MM.1S (cell line): Measurements from ENCODE around the gene CARMIL1.

Source experiments
- DNase-seq: peaks from one replicate; pipeline ENCODE4 v3.0.0-alpha.2; 2015
- H2AFZ ChIP-seq: fragments of 300-600 bp; sonication (generic); 2 replicates; pipeline ENCODE4 v1.6.0; 2016; ENCODE audit warnings: antibody characterized with exemption, low read length
- H3F3A ChIP-seq: fragments of 300-600 bp; sonication (generic); 2 replicates; pipeline ENCODE4 v1.6.1; 2016; ENCODE audit warnings: mild to moderate bottlenecking, antibody characterized with exemption, low read length, moderate library complexity, mixed read lengths; ENCODE audit not compliant: insufficient read depth
- H3K27ac ChIP-seq: fragments of 300-600 bp; sonication (generic); 2 replicates; pipeline ENCODE4 v1.5.1; 2016; ENCODE audit warnings: mild to moderate bottlenecking, low read length
- H3K27me3 ChIP-seq: fragments of 300-600 bp; sonication (generic); replicated peaks from 2 replicates; pipeline ENCODE4 v1.6.0; 2016; ENCODE audit warnings: low read length; ENCODE audit not compliant: insufficient read depth
- H3K36me3 ChIP-seq: fragments of 300-600 bp; sonication (generic); replicated peaks from 2 replicates; pipeline ENCODE4 v1.6.1; 2016; ENCODE audit warnings: mild to moderate bottlenecking, low read length, mixed read lengths; ENCODE audit not compliant: insufficient read depth
- H3K4me1 ChIP-seq: fragments of 300-600 bp; sonication (generic); 2 replicates; pipeline ENCODE4 v1.6.1; 2016; ENCODE audit warnings: low read length, mixed read lengths
- H3K4me2 ChIP-seq: fragments of 300-600 bp; sonication (generic); 2 replicates; pipeline ENCODE4 v1.6.0; 2016; ENCODE audit warnings: low read depth, low read length
- H3K4me3 ChIP-seq: fragments of 300-600 bp; sonication (generic); 2 replicates; pipeline ENCODE4 v1.5.1; 2016; ENCODE audit warnings: low read length, mixed read lengths
- H3K79me2 ChIP-seq: fragments of 300-600 bp; sonication (generic); 2 replicates; pipeline ENCODE4 v1.6.1; 2016; ENCODE audit warnings: mixed run types, low read length, mixed read lengths
- H3K9ac ChIP-seq: fragments of 300-600 bp; sonication (generic); 2 replicates; pipeline ENCODE4 v1.6.1; 2016; ENCODE audit warnings: low read length, mixed read lengths
- H3K9me2 ChIP-seq: fragments of 300-600 bp; sonication (generic); replicated peaks from 2 replicates; pipeline ENCODE4 v1.6.1; 2016; ENCODE audit warnings: mild to moderate bottlenecking, low read length, mixed read lengths; ENCODE audit not compliant: insufficient read depth
- H3K9me3 ChIP-seq: fragments of 300-600 bp; sonication (generic); replicated peaks from 2 replicates; pipeline ENCODE4 v1.6.1; 2016; ENCODE audit warnings: mild to moderate bottlenecking, low read length, mixed read lengths; ENCODE audit not compliant: insufficient read depth
- H4K20me1 ChIP-seq: fragments of 300-600 bp; sonication (generic); 2 replicates; pipeline ENCODE4 v1.6.1; 2016; ENCODE audit warnings: mild to moderate bottlenecking, low read length, moderate library complexity, mixed read lengths; ENCODE audit not compliant: insufficient read depth
- EZH2 ChIP-seq: fragments of 300-600 bp; sonication (generic); optimal IDR thresholded peaks from 2 replicates; pipeline ENCODE3; 2017; ENCODE audit warnings: low read depth, mild to moderate bottlenecking, antibody characterized with exemption, low read length, mixed read lengths
- EZH2phosphoT487 ChIP-seq: fragments of 300-600 bp; sonication (generic); IDR thresholded peaks from 2 replicates; pipeline ENCODE4 v1.6.1; 2018; ENCODE audit warnings: antibody characterized with exemption, low read length
- TF ChIP-seq, protein P1 (sequence below): fragments of 300-600 bp; sonication (generic); IDR thresholded peaks from 2 replicates; pipeline ENCODE4 v1.5.1; 2016; ENCODE audit warnings: antibody characterized with exemption, low read length, mixed read lengths

The CARMIL1 gene

DNA sequence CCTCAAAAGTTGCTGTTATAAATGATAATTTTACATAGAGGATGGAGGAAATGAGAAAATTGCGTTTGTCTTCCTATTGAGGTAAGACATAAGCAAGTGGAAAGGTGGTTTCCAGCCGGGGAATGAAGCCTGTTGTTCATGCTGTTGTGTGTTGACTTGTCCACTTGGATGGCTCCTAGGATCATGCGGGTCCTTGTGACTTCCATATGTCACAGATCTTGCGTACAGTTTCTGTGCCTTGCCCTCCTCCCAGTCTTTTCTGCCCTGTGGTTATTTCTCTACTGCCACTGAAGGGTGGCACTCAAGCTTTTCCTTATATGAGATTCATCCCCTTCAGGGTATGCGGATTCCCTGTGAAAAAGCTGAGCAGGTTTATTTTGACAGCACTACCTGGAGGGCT is 116.6 kb downstream of the CARMIL1 start:
- no peak overlapping the region for H3K4me2 ChIP-seq
- H3K9ac ChIP-seq, result no peak overlapping the region
- H3K27ac ChIP-seq, result no peak overlapping the region

DNA sequence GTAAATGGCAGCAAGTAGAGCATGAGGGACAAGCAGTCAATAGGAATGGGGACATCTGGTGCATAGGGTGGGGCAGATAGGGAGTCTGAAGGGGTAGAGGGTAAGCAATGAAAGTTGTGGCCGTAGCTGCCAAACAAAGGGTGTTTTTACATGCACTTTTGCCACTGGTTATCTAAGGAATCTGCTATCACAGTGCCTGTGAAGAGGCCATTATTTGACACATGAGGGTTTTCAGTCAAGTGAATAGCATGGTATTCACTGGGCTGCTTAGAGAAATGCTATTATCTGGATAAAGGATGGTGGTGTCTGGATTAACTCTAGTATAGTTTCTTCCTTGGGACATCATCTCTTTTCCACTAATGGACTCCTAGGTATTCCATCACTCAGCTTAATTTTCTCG is 118.2 kb downstream of the CARMIL1 start:
- no peaks in the 10 kb centered on the region for H3K36me3 ChIP-seq
- TF ChIP-seq, protein P1, sequence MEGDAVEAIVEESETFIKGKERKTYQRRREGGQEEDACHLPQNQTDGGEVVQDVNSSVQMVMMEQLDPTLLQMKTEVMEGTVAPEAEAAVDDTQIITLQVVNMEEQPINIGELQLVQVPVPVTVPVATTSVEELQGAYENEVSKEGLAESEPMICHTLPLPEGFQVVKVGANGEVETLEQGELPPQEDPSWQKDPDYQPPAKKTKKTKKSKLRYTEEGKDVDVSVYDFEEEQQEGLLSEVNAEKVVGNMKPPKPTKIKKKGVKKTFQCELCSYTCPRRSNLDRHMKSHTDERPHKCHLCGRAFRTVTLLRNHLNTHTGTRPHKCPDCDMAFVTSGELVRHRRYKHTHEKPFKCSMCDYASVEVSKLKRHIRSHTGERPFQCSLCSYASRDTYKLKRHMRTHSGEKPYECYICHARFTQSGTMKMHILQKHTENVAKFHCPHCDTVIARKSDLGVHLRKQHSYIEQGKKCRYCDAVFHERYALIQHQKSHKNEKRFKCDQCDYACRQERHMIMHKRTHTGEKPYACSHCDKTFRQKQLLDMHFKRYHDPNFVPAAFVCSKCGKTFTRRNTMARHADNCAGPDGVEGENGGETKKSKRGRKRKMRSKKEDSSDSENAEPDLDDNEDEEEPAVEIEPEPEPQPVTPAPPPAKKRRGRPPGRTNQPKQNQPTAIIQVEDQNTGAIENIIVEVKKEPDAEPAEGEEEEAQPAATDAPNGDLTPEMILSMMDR, result no peak
- TF ChIP-seq EZH2phosphoT487 (no peak), EZH2 (no peak)
- no peak overlapping the region for H2AFZ ChIP-seq
- H4K20me1 ChIP-seq, result no peaks in the 10 kb centered on the region
- no peak overlapping the region for H3K9ac ChIP-seq
- no peaks in the 10 kb centered on the region for H3K9me3 ChIP-seq
- H3K27ac ChIP-seq, result no peak overlapping the region
- DNase-seq, result no peak
- H3K79me2 ChIP-seq, result peaks cover 95% of the 10 kb centered on the region
- H3F3A ChIP-seq, result 0 out of 2 replicates have a peak, but pooled peaks cover 2% of the 10 kb centered on the region
- no peak overlapping the region for H3K4me3 ChIP-seq
- H3K9me2 ChIP-seq, result no peaks in the 10 kb centered on the region
- no peak overlapping the region for H3K4me2 ChIP-seq
- no peaks in the 10 kb centered on the region for H3K27me3 ChIP-seq
- peaks cover 15% of the 10 kb centered on the region; the same call in 1 of the 2 replicates for H3K4me1 ChIP-seq

More for the DNA sequence above, 116.6 kb downstream of the CARMIL1 start:
- Histone ChIP-seq H3K9me2 (no peaks in the 10 kb centered on the region), H3K9me3 (no peaks in the 10 kb centered on the region), H3K79me2 (peaks cover 97% of the 10 kb centered on the region), H4K20me1 (no peaks in the 10 kb centered on the region), H3K4me3 (no peak overlapping the region), H2AFZ (no peak overlapping the region), H3K4me1 (peaks cover 16% of the 10 kb centered on the region), H3F3A (no peaks in the 10 kb centered on the region), H3K27me3 (no peaks in the 10 kb centered on the region), H3K36me3 (no peaks in the 10 kb centered on the region)
- no peak for DNase-seq
- TF ChIP-seq EZH2phosphoT487, result no peak
- no peak for TF ChIP-seq EZH2
- TF ChIP-seq, protein P1, result no peak

DNA sequence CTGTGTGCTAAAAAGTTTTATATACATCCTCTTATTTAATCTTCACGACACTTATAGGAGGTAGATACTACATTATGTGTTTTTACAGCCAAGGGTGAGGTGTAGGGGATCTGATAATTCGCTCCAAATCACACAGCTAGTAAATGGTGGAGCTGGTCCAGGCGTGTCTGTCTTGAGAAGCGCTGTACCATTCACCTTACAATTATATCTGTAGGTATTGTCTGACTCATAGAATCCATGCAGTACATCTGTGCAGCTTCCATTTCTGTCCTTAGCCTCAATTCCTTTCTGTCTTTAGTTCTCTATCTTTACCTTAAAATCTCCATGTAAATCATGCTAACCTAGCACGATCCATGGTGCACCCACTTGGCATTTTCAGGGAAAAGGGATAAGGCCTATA is 120.7 kb downstream of the CARMIL1 start:
- Histone ChIP-seq H3K4me2 (no peak overlapping the region), H3K36me3 (no peaks in the 10 kb centered on the region), H3K27me3 (no peaks in the 10 kb centered on the region), H3K9me3 (no peaks in the 10 kb centered on the region), H3K79me2 (peaks cover 81% of the 10 kb centered on the region), H3K9ac (no peak overlapping the region), H4K20me1 (no peaks in the 10 kb centered on the region), H3F3A (peaks cover 25% of the 10 kb centered on the region), H3K4me1 (peaks cover 26% of the 10 kb centered on the region), H3K4me3 (no peak overlapping the region), H3K27ac (no peak overlapping the region), H2AFZ (no peak overlapping the region), H3K9me2 (no peaks in the 10 kb centered on the region)
- no peak for TF ChIP-seq EZH2phosphoT487
- no peak for DNase-seq

DNA sequence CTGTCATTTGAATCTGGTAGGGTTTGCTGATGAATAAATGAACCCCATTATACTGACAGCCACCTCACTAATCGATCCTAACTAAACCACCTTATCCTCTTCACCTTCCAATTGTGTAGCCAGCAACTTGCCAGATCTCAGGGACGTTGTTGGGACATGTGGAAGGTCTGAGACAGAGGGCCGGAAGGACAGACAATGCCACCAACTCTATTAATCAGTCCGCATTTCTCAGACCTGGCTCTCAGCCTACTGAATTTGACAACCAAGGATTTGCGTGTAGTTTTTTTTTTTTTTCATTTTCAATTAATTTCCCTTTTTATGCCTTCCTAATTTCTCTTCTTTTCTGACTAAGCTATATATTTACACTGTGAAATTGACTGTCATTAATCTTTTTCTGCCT is 122.5 kb downstream of the CARMIL1 start:
- Histone ChIP-seq H3K4me1 (peaks cover 42% of the 10 kb centered on the region), H3K27me3 (no peaks in the 10 kb centered on the region), H3K79me2 (peaks cover 75% of the 10 kb centered on the region), H4K20me1 (no peaks in the 10 kb centered on the region), H2AFZ (no peak overlapping the region), H3K27ac (no peak overlapping the region), H3K9me3 (no peaks in the 10 kb centered on the region), H3K9me2 (no peaks in the 10 kb centered on the region), H3F3A (peaks cover 43% of the 10 kb centered on the region), H3K9ac (no peak overlapping the region), H3K4me2 (no peak overlapping the region), H3K36me3 (no peaks in the 10 kb centered on the region), H3K4me3 (no peak overlapping the region)
- TF ChIP-seq EZH2phosphoT487 (no peak), EZH2 (no peak)
- TF ChIP-seq, protein P1, result no peak
- DNase-seq, result no peak
